22Rv1 (cell line): ENCODE data around the gene TXNL4A.
A peak's percentile ranks its signal among the peaks of the same experiment; 100 is the strongest.

Experiments
- CTCF ChIP-seq: fragments of 450-650 bp; IDR thresholded peaks from 2 replicates; pipeline ENCODE4 v1.5.1; 2017; ENCODE audit warnings: mild to moderate bottlenecking
- ZFX ChIP-seq: fragments of 450-650 bp; IDR thresholded peaks from 2 replicates; pipeline ENCODE4 v1.6.1; 2017; ENCODE audit warnings: antibody characterized with exemption, borderline replicate concordance

DNA sequence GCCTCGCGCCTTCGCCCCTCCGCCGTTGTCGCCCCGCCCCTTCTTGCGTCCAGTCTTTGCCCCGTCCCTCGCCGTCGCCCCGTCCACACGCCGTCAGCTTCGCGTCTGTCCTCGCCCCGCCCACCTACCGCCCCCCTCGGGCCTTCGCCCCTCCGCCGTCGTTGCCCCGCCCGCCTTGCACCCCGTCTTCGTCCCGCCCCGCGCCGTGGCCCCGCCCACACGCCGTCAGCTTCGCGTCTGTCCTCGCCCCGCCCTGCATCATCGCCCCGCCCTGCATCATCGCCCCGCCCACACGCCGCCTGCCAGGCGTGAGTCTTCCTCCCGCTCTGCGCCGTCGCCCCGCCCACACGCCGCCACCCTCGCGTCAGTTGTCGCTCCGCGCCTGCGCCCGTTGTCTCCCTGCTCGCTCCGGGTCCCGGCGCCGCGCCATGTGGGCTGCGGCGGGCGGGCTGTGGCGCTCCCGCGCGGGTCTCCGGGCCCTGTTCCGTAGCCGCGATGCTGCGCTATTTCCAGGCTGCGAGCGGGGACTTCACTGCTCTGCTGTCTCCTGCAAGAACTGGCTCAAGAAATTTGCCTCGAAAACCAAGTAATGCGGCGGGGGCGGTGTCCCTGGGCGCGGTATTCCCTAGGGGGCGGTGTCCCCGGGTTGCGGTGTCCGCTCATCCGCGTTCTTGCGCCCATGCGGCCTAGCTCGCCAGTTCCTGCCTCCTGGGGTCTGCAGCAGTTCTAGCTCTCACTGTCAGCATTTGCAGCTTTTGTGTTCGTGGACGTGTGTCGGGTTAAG lies 45.9 kb upstream of the TXNL4A start, which contains the start of gene RBFA:
- TF ChIP-seq ZFX (no peak), CTCF (peak; percentile 64)
